ENCODE results near the gene TMPRSS7.

The TMPRSS7 gene

GRCh38 chr3:112117841-112118571 lies 83.5 kb downstream of the TMPRSS7 start:
- no peak for TF ChIP-seq ZFX (IDR thresholded peaks at IDR 0.05)
- TF ChIP-seq, protein P1, sequence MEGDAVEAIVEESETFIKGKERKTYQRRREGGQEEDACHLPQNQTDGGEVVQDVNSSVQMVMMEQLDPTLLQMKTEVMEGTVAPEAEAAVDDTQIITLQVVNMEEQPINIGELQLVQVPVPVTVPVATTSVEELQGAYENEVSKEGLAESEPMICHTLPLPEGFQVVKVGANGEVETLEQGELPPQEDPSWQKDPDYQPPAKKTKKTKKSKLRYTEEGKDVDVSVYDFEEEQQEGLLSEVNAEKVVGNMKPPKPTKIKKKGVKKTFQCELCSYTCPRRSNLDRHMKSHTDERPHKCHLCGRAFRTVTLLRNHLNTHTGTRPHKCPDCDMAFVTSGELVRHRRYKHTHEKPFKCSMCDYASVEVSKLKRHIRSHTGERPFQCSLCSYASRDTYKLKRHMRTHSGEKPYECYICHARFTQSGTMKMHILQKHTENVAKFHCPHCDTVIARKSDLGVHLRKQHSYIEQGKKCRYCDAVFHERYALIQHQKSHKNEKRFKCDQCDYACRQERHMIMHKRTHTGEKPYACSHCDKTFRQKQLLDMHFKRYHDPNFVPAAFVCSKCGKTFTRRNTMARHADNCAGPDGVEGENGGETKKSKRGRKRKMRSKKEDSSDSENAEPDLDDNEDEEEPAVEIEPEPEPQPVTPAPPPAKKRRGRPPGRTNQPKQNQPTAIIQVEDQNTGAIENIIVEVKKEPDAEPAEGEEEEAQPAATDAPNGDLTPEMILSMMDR (conservative IDR thresholded peaks at IDR 0.05), result no peak
- H3K27ac ChIP-seq, result no peak overlapping the region

DNA sequence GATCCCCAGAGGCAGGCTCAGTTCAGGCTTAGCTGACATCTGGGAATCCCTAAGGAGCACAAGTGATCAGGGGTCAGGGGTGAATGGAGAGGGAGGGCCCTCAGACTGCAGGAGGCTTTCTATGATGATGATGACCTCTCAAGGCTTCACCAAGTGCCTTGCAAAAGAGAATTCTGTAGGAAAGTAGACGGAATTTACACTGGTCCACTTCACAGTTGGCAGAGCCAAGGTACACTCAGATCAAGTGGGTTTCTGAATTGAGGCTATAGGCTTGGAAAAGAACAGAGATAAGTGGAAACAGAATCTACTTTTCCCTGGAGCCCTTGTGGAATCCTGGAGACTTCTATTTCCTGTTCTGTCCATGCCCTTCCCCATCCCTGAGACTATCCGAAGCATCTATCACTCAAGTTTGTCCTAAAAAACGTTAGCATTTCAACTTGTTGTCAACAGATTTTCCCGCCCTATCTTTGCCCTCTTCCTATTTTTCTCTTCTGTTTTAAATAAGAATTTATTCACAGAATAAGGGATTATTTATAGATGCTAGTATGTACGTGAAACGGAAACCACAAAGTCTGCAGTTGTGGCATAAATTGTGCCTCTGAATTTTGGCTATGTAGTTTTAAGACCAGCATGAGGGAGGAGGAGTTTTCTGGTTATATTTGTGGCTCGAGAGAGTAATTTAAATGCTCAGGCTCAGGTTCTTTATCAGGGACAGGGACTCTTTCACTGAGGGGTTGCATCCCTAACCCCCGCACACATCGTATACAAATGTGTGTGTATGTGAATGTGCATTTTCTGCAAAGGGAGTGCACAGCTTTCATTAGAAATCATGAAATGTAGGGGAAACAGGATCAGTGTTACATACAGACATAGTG lies 85.7 kb downstream of the TMPRSS7 start:
- H3K27ac ChIP-seq, result no peak overlapping the region

GRCh38 chr3:112121577-112122547 lies 87.3 kb downstream of the TMPRSS7 start:
- H3K27ac ChIP-seq, result no peak overlapping the region
- TF ChIP-seq ZFX (IDR thresholded peaks at IDR 0.05), result no peak
- TF ChIP-seq, protein P1 (conservative IDR thresholded peaks at IDR 0.05), result no peak

More for the DNA sequence above, 85.7 kb downstream of the TMPRSS7 start:
- TF ChIP-seq, protein P1 (conservative IDR thresholded peaks at IDR 0.05), result no peak
- no peak for TF ChIP-seq ZFX (IDR thresholded peaks at IDR 0.05)

GRCh38 chr3:112122870-112123269 lies 88.3 kb downstream of the TMPRSS7 start:
- TF ChIP-seq, protein P1 (conservative IDR thresholded peaks at IDR 0.05), result no peak
- no peak for TF ChIP-seq ZFX (IDR thresholded peaks at IDR 0.05)
- no peak overlapping the region for H3K27ac ChIP-seq

GRCh38 chr3:112123548-112123947 lies 89.0 kb downstream of the TMPRSS7 start:
- no peak overlapping the region for H3K27ac ChIP-seq
- no peak for TF ChIP-seq ZFX (IDR thresholded peaks at IDR 0.05)
- TF ChIP-seq, protein P1 (conservative IDR thresholded peaks at IDR 0.05), result no peak

DNA sequence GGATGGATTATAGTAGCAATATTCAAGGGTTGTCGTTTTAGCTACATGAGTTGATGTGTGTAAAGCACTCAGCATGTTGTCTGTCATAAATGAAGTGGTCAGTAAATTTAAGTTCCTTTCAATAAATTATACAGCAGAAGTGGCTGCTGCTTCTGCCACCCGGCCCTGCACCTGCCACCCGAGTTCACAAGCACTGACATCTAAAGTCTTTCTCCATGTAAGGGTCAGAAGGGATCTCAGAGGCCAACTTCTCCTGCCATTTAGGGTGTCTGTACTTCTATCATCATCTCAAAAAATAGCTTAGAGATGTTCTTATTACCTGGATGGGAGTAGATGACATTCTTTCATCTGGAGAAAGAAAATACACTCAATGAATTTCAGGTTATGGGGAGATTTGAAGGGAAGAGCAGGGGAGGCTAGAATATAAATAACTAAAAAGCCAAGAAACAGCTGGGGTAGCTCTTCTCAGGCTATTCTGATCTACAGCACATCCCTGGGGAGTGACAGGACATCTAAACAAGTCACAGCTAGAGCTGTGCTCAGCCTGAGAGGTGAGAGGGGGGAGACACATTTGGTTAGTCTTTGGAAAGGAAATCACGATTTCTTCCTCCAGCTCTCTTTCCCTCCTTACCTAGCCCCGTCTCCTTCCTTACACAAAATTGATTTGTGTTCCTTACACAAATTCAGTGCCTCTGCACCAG lies 90.5 kb downstream of the TMPRSS7 start:
- no peak overlapping the region for H3K27ac ChIP-seq
- TF ChIP-seq, protein P1 (conservative IDR thresholded peaks at IDR 0.05), result no peak
- TF ChIP-seq ZFX (IDR thresholded peaks at IDR 0.05), result no peak

Data from C4-2B (cell line).